Stimulated activated naive CD8-positive, alpha-beta T cell treated with anti-CD3 and anti-CD28 coated beads, Interleukin-15, Interleukin-2, amounts not matched to agents 100 ng/mL and 50 ng/mL, for 24 hours (primary cell): ENCODE results near the gene ARMC7.

Experiments
- H3K27ac Mint-ChIP-seq: one replicate; pipeline ENCODE4 v1.8.0; 2021; ENCODE audit warnings: mild to moderate bottlenecking, mixed read lengths
- H3K27me3 Mint-ChIP-seq: one replicate; pipeline ENCODE4 v1.8.0; 2021; ENCODE audit warnings: mixed read lengths
- H3K36me3 Mint-ChIP-seq: one replicate; pipeline ENCODE4 v1.8.0; 2021; ENCODE audit warnings: low read depth, mixed read lengths
- H3K4me1 Mint-ChIP-seq: one replicate; pipeline ENCODE4 v1.8.0; 2021; ENCODE audit warnings: low read depth, mixed read lengths
- H3K4me3 Mint-ChIP-seq: one replicate; pipeline ENCODE4 v1.8.0; 2021; ENCODE audit warnings: mild to moderate bottlenecking, mixed read lengths
- H3K9me3 Mint-ChIP-seq: one replicate; pipeline ENCODE4 v1.8.0; 2021; ENCODE audit warnings: mixed read lengths

Gene ARMC7

GRCh38 chr17:75105126-75106080, 4.4 kb upstream of the ARMC7 start:
- Mint-ChIP-seq H3K27me3 (no peaks in the 10 kb centered on the region), H3K9me3 (no peaks in the 10 kb centered on the region)

GRCh38 chr17:75108193-75108592, 1.6 kb upstream of the ARMC7 start:
- Mint-ChIP-seq H3K27ac (no peak overlapping the region), H3K36me3 (peaks cover 4% of the 10 kb centered on the region), H3K4me1 (peaks cover 31% of the 10 kb centered on the region), H3K9me3 (no peaks in the 10 kb centered on the region), H3K4me3 (peak overlapping the region; percentile 89), H3K27me3 (no peaks in the 10 kb centered on the region)

More at GRCh38 chr17:75105126-75106080, 4.4 kb upstream of the ARMC7 start:
- no peak overlapping the region for H3K27ac Mint-ChIP-seq
- peaks cover 20% of the 10 kb centered on the region for H3K4me1 Mint-ChIP-seq
- no peaks in the 10 kb centered on the region for H3K36me3 Mint-ChIP-seq
- H3K4me3 Mint-ChIP-seq: no peak overlapping the region

- Mint-ChIP-seq H3K9me3 (no peaks in the 10 kb centered on the region), H3K4me1 (peaks cover 36% of the 10 kb centered on the region), H3K27me3 (no peaks in the 10 kb centered on the region), H3K4me3 (peak overlapping the region; percentile 89), H3K36me3 (peaks cover 4% of the 10 kb centered on the region), H3K27ac (peak overlapping the region; percentile 89)
Observed at GRCh38 chr17:75109046-75109406, 743 bp upstream of the ARMC7 start.

GRCh38 chr17:75110234-75110937, 617 bp downstream of the ARMC7 start:
- Mint-ChIP-seq H3K9me3 (no peaks in the 10 kb centered on the region), H3K27me3 (no peaks in the 10 kb centered on the region), H3K36me3 (peaks cover 13% of the 10 kb centered on the region), H3K4me3 (peak overlapping the region; percentile 89), H3K27ac (peak overlapping the region; percentile 76), H3K4me1 (peaks cover 48% of the 10 kb centered on the region)

- no peaks in the 10 kb centered on the region for H3K9me3 Mint-ChIP-seq
- H3K4me1 Mint-ChIP-seq: peaks cover 51% of the 10 kb centered on the region
- H3K36me3 Mint-ChIP-seq: peaks cover 13% of the 10 kb centered on the region
- peak overlapping the region; percentile 43 for H3K27ac Mint-ChIP-seq
- no peaks in the 10 kb centered on the region for H3K27me3 Mint-ChIP-seq
- no peak overlapping the region for H3K4me3 Mint-ChIP-seq
Observed at GRCh38 chr17:75111777-75112335, 2.1 kb downstream of the ARMC7 start.

- Mint-ChIP-seq H3K27me3 (no peaks in the 10 kb centered on the region), H3K27ac (peak overlapping the region; percentile 93), H3K4me3 (peak overlapping the region; percentile 84), H3K4me1 (peaks cover 51% of the 10 kb centered on the region), H3K36me3 (peaks cover 13% of the 10 kb centered on the region), H3K9me3 (no peaks in the 10 kb centered on the region)
Observed at GRCh38 chr17:75113798-75114551, 4.2 kb downstream of the ARMC7 start.

- no peaks in the 10 kb centered on the region for H3K9me3 Mint-ChIP-seq
- peak overlapping the region; percentile 84 for H3K4me3 Mint-ChIP-seq
- H3K27ac Mint-ChIP-seq: peak overlapping the region; percentile 93
- H3K27me3 Mint-ChIP-seq: no peaks in the 10 kb centered on the region
- H3K36me3 Mint-ChIP-seq: peaks cover 13% of the 10 kb centered on the region
- H3K4me1 Mint-ChIP-seq: peaks cover 49% of the 10 kb centered on the region
Observed at GRCh38 chr17:75114552-75115314, 5.0 kb downstream of the ARMC7 start.

- no peak overlapping the region for H3K4me3 Mint-ChIP-seq
- H3K27me3 Mint-ChIP-seq: no peaks in the 10 kb centered on the region
- H3K9me3 Mint-ChIP-seq: no peaks in the 10 kb centered on the region
- H3K27ac Mint-ChIP-seq: no peak overlapping the region
- H3K4me1 Mint-ChIP-seq: peaks cover 45% of the 10 kb centered on the region
- H3K36me3 Mint-ChIP-seq: peaks cover 17% of the 10 kb centered on the region
Observed at GRCh38 chr17:75115555-75115954, 5.8 kb downstream of the ARMC7 start.

- H3K9me3 Mint-ChIP-seq: no peaks in the 10 kb centered on the region
- H3K4me3 Mint-ChIP-seq: no peak overlapping the region
- H3K36me3 Mint-ChIP-seq: peaks cover 22% of the 10 kb centered on the region
- H3K4me1 Mint-ChIP-seq: peaks cover 34% of the 10 kb centered on the region
- H3K27me3 Mint-ChIP-seq: no peaks in the 10 kb centered on the region
- no peak overlapping the region for H3K27ac Mint-ChIP-seq
Observed at GRCh38 chr17:75116737-75117136, 7.0 kb downstream of the ARMC7 start.

- no peaks in the 10 kb centered on the region for H3K27me3 Mint-ChIP-seq
- H3K27ac Mint-ChIP-seq: no peak overlapping the region
- no peak overlapping the region for H3K4me3 Mint-ChIP-seq
- no peaks in the 10 kb centered on the region for H3K9me3 Mint-ChIP-seq
- peaks cover 29% of the 10 kb centered on the region for H3K4me1 Mint-ChIP-seq
- H3K36me3 Mint-ChIP-seq: peaks cover 20% of the 10 kb centered on the region
Observed at GRCh38 chr17:75118307-75118706, 8.5 kb downstream of the ARMC7 start.

GRCh38 chr17:75124041-75124818, 14.5 kb downstream of the ARMC7 start:
- peaks cover 29% of the 10 kb centered on the region for H3K4me1 Mint-ChIP-seq
- H3K27me3 Mint-ChIP-seq: no peaks in the 10 kb centered on the region
- H3K27ac Mint-ChIP-seq: peak overlapping the region; percentile 66
- H3K9me3 Mint-ChIP-seq: no peaks in the 10 kb centered on the region
- H3K36me3 Mint-ChIP-seq: peaks cover 15% of the 10 kb centered on the region
- peak overlapping the region; percentile 25 for H3K4me3 Mint-ChIP-seq

- no peaks in the 10 kb centered on the region for H3K9me3 Mint-ChIP-seq
- peak overlapping the region; percentile 11 for H3K27ac Mint-ChIP-seq
- no peak overlapping the region for H3K4me3 Mint-ChIP-seq
- no peaks in the 10 kb centered on the region for H3K27me3 Mint-ChIP-seq
- H3K4me1 Mint-ChIP-seq: peaks cover 33% of the 10 kb centered on the region
- H3K36me3 Mint-ChIP-seq: peaks cover 15% of the 10 kb centered on the region
Observed at GRCh38 chr17:75124819-75125162, 15.0 kb downstream of the ARMC7 start.

GRCh38 chr17:75125984-75126383, 16.2 kb downstream of the ARMC7 start:
- no peak overlapping the region for H3K4me3 Mint-ChIP-seq
- no peak overlapping the region for H3K27ac Mint-ChIP-seq
- peaks cover 13% of the 10 kb centered on the region for H3K36me3 Mint-ChIP-seq
- H3K27me3 Mint-ChIP-seq: no peaks in the 10 kb centered on the region
- no peaks in the 10 kb centered on the region for H3K9me3 Mint-ChIP-seq
- H3K4me1 Mint-ChIP-seq: peaks cover 39% of the 10 kb centered on the region
